ENCODE results near the gene ST7. TPM values are rescaled to one million over a fixed set of nuclear protein-coding genes. Genes with fewer than 3 reads are reported as not detected.

Gene ST7
- polyA plus RNA-seq, 3 donors = 12.4 to 17.4 (median 15.3) TPM

- WGBS, 3 donors = 95% methylated on average over 2 of the region's 2 CpGs
- no peak overlapping the region for H3K27ac ChIP-seq (ENCODE audit: low read depth, low read length)
Observed at GRCh38 chr7:116998567-116999175, 45.4 kb downstream of the ST7 start.

- WGBS, 3 donors = 97 to 100% (median 98%) methylated on average over 1 of the region's 1 CpG
- no peak overlapping the region for H3K27ac ChIP-seq (ENCODE audit: low read depth, low read length)
Observed at GRCh38 chr7:116999311-116999710, 46.0 kb downstream of the ST7 start.

DNA sequence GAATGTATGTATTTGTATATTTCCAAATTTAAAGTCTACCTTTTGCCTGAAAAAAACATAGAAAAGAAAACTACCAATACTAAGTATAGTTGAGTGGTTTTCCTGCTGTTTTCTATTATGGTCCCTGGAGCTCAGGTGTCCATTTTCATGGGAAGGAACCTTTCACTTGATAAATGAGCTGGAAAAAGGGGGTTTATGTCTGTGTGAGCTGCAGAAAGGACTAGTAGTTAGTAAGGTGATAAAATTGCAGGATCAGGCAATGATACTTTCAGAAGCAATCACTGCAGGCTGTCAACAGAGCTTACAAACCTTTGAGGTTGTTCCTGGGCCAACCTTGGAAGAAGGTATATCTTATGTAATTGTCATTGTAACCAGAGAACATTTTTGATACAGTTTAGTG lies 48.0 kb downstream of the ST7 start:
- no peak overlapping the region for H3K27ac ChIP-seq (ENCODE audit: low read depth, low read length)

DNA sequence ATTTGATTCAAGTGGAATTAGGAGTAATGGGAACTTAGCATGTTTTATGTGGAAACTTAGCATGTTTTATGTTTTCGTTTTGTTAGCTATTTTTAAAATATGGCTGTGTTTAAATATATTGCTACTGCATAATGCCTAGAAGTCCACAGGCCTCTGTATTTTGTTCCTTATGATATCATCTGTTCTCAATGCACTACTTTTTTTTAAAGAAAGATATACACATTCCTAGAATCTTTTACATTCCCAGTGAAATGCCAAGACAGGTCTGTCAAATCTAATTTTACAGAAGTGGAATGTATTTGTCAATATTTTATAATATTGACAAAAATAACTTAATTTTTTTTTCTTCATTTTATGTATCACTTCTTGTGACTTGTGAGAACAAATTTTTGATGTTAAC lies 51.6 kb downstream of the ST7 start:
- no peak overlapping the region for H3K27ac ChIP-seq (ENCODE audit: low read depth, low read length)
- 94 to 95% (median 95%) methylated on average over 1 of the region's 1 CpG for WGBS, 3 donors

DNA sequence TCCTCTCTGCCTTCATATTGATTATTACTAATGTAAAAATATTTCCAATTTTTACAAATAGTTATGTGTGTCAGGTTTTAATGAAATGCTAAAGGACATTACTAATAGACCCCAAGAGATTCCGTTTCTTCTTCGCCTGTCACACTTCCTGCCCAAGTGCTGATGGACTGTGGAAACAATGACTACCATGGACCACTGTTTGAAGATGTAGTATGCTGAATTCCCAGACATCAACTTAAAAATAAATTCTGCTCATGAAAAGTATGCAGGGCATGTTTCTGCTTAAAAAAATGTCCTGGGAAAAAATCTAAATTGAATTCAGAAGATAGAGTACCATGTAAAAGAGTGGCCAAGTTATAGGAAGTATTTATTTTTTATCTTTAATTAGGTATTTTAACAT lies 52.1 kb downstream of the ST7 start:
- no peak overlapping the region for H3K27ac ChIP-seq (ENCODE audit: low read depth, low read length)
- WGBS, 3 donors = 73 to 83% (median 75%) methylated on average over 2 of the region's 2 CpGs

DNA sequence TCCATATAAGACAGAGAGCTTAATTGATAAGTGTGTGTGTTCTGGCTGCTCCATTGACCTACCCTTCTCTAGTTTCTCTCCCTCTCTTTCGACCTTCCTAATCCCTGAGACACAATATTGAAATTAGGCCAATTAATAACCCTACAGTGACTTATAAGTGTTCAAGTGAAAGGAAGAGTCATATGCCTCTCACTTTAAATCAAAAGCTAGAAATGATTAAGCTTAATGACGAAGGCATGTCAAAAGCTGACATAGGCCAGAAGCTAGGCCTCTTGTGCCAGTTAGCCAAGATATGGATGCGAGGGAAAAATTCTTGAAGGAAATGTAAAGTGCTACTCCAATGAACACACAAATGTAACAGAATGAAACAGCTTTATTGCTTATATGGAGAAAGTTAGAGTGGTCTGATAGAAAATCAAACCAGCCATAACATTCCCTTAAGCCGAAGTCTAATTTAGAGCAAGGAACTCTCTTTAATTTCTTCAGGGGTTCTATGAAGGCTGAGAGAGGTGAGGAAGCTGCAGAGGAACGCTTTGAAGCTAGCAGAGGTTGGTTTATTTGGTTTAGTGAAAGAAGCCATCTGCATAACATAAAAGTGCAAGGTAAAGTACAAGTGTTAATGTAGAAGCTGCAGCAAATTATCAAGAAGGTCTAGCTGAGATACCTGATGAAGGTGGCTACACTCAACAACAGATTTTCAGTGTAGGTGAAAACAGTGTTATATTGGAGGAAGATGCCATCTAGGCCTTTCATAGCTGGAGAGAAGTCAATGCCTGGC lies 53.8 kb downstream of the ST7 start:
- 67 to 91% (median 87%) methylated on average over 5 of the region's 5 CpGs for WGBS, 3 donors
- H3K27ac ChIP-seq (ENCODE audit: low read depth, low read length) = no peak overlapping the region

GRCh38 chr7:117008118-117008885 lies 55.0 kb downstream of the ST7 start:
- 81 to 91% (median 90%) methylated on average over 3 of the region's 3 CpGs for WGBS, 3 donors

GRCh38 chr7:117008886-117009531 lies 55.7 kb downstream of the ST7 start:
- 91 to 93% (median 92%) methylated on average over 2 of the region's 2 CpGs for WGBS, 3 donors
- no peak overlapping the region for H3K27ac ChIP-seq (ENCODE audit: low read depth, low read length)

More at GRCh38 chr7:117008118-117008885, 55.0 kb downstream of the ST7 start:
- no peak overlapping the region for H3K27ac ChIP-seq (ENCODE audit: low read depth, low read length)

GRCh38 chr7:117009705-117010361 lies 56.5 kb downstream of the ST7 start:
- H3K27ac ChIP-seq (ENCODE audit: low read depth, low read length) = no peak overlapping the region
- 75 to 89% (median 77%) methylated on average over 3 of the region's 3 CpGs for WGBS, 3 donors

GRCh38 chr7:117010375-117011133 lies 57.3 kb downstream of the ST7 start:
- 91 to 97% (median 94%) methylated on average over 6 of the region's 6 CpGs for WGBS, 3 donors
- no peak overlapping the region for H3K27ac ChIP-seq (ENCODE audit: low read depth, low read length)

DNA sequence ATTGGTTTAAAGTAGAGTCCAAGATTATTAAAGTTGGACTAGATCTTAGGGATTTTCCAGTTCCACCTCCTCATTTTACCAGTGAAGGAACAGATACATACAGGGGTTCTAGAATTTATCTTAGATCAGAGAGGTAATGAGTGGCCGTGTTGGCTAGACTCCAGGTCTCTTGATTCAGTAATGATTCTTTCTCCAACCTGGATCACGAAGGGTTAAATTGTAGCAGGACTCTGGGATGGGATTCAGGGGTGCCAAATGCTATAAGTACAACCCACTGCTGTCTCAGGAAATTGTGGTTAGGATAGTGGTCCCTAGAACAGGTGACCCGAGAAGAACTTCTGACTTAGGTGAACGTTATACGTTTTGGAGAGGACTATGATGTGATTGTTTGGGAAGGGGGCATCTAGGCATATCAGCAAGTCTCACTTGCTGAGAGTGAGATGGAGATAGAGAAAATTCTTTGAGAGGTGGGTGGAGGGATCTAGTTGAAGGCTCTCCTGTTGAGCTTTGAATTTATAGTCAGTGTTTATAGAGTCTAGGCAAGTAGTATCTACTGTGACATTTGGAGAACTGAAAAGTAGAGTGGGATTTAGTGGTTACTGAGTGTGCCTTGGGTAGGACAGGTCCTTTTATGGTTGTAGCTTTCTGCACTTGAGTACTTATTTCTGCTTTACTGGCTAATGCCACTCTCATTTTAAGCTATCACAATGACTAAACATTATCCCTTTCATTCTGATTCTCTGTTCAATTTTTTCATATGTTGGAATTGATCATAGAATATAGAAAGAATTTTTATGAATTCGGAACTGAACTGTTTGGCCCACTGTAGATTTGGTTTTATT lies 58.3 kb downstream of the ST7 start:
- WGBS, 3 donors = 65 to 74% (median 66%) methylated on average over 6 of the region's 6 CpGs
- H3K27ac ChIP-seq (ENCODE audit: low read depth, low read length) = no peak overlapping the region

DNA sequence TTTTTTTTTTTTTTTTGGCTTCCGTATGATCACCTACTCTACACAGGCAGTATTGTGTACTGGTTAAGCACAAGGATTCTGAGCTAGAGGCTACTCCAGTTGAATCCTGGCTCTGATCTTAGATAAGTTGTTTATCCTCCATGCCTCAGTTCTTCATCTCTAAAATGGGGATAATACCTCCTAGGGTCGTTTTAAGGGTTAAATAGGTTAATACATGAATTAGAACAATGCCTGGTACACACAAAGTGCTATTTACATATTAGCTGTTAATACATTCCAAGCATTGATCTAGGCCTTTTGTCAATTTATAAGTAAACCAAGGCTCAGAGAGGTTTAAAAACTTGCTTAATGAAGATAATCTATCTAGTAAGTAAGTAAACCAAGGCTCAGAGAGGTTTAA lies 59.0 kb downstream of the ST7 start:
- no peak overlapping the region for H3K27ac ChIP-seq (ENCODE audit: low read depth, low read length)
- WGBS, 3 donors = 66 to 94% (median 86%) methylated on average over 2 of the region's 2 CpGs

GRCh38 chr7:117012696-117013095 lies 59.4 kb downstream of the ST7 start:
- H3K27ac ChIP-seq (ENCODE audit: low read depth, low read length) = no peak overlapping the region
- WGBS, 3 donors = 65 to 87% (median 75%) methylated on average over 1 of the region's 1 CpG

DNA sequence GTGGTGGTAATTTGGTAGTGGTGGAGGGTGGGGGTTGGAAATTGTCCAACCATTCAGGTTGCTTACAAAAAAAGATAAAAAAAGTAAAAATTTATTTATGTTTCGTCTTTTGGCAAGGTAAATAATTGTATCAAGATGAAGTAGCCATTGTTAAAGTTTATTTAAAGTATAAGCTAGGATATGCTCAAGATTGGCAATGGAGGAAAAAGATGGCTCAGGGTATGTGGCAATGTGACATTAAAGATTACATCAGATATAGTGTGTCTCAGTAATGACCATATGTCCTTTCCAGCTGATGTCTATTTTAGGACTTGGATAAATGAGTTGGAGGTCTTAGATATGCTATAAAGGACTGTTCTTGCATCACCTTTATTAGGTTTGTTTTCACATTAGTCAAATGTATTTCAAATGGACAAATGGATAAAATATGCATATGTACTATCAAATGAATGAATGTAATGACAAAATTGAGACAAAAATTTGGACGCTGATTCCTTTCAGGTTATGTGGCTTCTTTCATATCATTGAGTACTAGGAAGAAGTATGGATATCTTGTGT lies 60.9 kb downstream of the ST7 start:
- 57 to 75% (median 68%) methylated on average over 2 of the region's 2 CpGs for WGBS, 3 donors
- H3K27ac ChIP-seq (ENCODE audit: low read depth, low read length) = no peak overlapping the region

- 2 to 6% (median 3%) methylated on average over 6 of the region's 6 CpGs for WGBS, 3 donors
- H3K27ac ChIP-seq (ENCODE audit: low read depth, low read length) = no peak overlapping the region
Observed at GRCh38 chr7:117014673-117015133, 61.4 kb downstream of the ST7 start.

GRCh38 chr7:117015258-117016184 lies 62.2 kb downstream of the ST7 start:
- no peak overlapping the region for H3K27ac ChIP-seq (ENCODE audit: low read depth, low read length)
- WGBS, 3 donors = 91 to 95% (median 93%) methylated on average over 4 of the region's 4 CpGs
